PFSK-1 (cell line): ENCODE measurements around the gene LRMDA.

Experiments used
- POLR2AphosphoS5 ChIP-seq: IDR thresholded peaks from 2 replicates; pipeline ENCODE4 v1.6.1; 2012; ENCODE audit warnings: low read depth, mild to moderate bottlenecking, control low read depth, low read length, moderate library complexity
- REST ChIP-seq, 2 experiments: IDR thresholded peaks; 2 replicates each; pipeline versions ENCODE4 v1.6.1 to v1.8.0; 2011 to 2012; ENCODE audit warnings: low read depth in 2 of 2, low read length in 2 of 2, control low read depth in 1 of 2, inconsistent platforms in 1 of 2, mild to moderate bottlenecking in 1 of 2, moderate library complexity in 1 of 2; ENCODE audit not compliant: insufficient read depth in 1 of 2
- SIN3A ChIP-seq: IDR thresholded peaks from 2 replicates; pipeline ENCODE4 v1.6.1; 2012; ENCODE audit warnings: mild to moderate bottlenecking, low read length, moderate library complexity, borderline replicate concordance; ENCODE audit not compliant: insufficient read depth

GRCh38 chr10:76422769-76423168, 991.3 kb downstream of the LRMDA start:
- no peak for TF ChIP-seq REST (IDR thresholded peaks at IDR 0.05; ENCODE audit: insufficient read depth in 1 of 2, low read depth in 2 of 2, low read length in 2 of 2)
- no peak for TF ChIP-seq POLR2AphosphoS5
- TF ChIP-seq SIN3A = no peak
